C4-2B (cell line): ENCODE measurements around the gene CDH23.

Experiments
- ZFX ChIP-seq: fragments of 450-650 bp; IDR thresholded peaks from 2 replicates; pipeline ENCODE4 v1.6.1; 2017
- TF ChIP-seq, protein P1 (sequence below): fragments of 450-650 bp; conservative IDR thresholded peaks from 2 replicates; pipeline ENCODE4 v1.5.1; 2017; ENCODE audit warnings: mild to moderate bottlenecking

DNA sequence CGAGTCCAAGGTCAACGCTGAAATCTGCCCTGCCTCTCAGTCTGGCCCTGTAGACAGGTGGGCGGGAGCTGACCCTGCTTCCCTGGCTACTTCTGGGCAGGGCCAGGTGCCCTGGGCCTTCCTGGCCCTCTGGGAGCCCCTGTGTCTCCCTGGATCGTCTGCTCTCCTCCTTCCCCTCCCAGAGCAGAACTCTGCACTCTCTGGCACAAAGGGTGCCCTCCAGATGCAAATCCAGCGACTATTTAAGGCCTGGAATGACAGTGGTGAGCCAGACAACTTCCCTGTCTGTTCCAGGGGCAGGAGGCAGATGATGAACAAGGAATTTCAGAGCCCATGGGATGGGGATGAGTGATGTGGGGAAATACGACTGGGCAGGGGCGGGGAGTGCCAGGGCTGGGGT lies 259.5 kb downstream of the CDH23 start:
- TF ChIP-seq, protein P1, sequence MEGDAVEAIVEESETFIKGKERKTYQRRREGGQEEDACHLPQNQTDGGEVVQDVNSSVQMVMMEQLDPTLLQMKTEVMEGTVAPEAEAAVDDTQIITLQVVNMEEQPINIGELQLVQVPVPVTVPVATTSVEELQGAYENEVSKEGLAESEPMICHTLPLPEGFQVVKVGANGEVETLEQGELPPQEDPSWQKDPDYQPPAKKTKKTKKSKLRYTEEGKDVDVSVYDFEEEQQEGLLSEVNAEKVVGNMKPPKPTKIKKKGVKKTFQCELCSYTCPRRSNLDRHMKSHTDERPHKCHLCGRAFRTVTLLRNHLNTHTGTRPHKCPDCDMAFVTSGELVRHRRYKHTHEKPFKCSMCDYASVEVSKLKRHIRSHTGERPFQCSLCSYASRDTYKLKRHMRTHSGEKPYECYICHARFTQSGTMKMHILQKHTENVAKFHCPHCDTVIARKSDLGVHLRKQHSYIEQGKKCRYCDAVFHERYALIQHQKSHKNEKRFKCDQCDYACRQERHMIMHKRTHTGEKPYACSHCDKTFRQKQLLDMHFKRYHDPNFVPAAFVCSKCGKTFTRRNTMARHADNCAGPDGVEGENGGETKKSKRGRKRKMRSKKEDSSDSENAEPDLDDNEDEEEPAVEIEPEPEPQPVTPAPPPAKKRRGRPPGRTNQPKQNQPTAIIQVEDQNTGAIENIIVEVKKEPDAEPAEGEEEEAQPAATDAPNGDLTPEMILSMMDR = no peak
- TF ChIP-seq ZFX = no peak
